GM18508 (cell line): ENCODE results near the gene WIPF3.

ENCODE experiments used
- ATAC-seq: cut with Tn5 transposase; IDR thresholded peaks from one replicate; pipeline ENCODE4 v1.9.1; 2021; ENCODE audit warnings: moderate number of reproducible peaks; ENCODE audit not compliant: insufficient read depth, unreplicated experiment

Gene WIPF3

GRCh38 chr7:29806208-29806994 lies at the start of gene WIPF3:
Gene WIPF3, plus strand, starts transcription at chr7:29806508. Its CDS starts 28,217 bp downstream, at chr7:29834725.
- ATAC-seq: no peak

GRCh38 chr7:29763266-29763665 lies 43.0 kb upstream of the WIPF3 start:
- ATAC-seq: no peak

- no peak for ATAC-seq
Measured at GRCh38 chr7:29764227-29764626, 42.1 kb upstream of the WIPF3 start.

GRCh38 chr7:29765490-29765889 lies 40.8 kb upstream of the WIPF3 start:
- no peak for ATAC-seq

GRCh38 chr7:29770371-29770770 lies 35.9 kb upstream of the WIPF3 start:
- ATAC-seq: no peak

- ATAC-seq: no peak
Measured at GRCh38 chr7:29771081-29771816, 35.1 kb upstream of the WIPF3 start.

GRCh38 chr7:29779017-29779416 lies 27.3 kb upstream of the WIPF3 start:
- no peak for ATAC-seq

GRCh38 chr7:29780346-29780745 lies 26.0 kb upstream of the WIPF3 start:
- no peak for ATAC-seq

GRCh38 chr7:29783671-29784070 lies 22.6 kb upstream of the WIPF3 start:
- ATAC-seq: no peak

- ATAC-seq: no peak
Measured at GRCh38 chr7:29793507-29793906, 12.8 kb upstream of the WIPF3 start.

GRCh38 chr7:29794959-29795629 lies 11.2 kb upstream of the WIPF3 start:
- no peak for ATAC-seq

- no peak for ATAC-seq
Measured at GRCh38 chr7:29795696-29796580, 10.4 kb upstream of the WIPF3 start.

GRCh38 chr7:29797112-29797944 lies 9.0 kb upstream of the WIPF3 start:
- ATAC-seq: no peak

- ATAC-seq: no peak
Measured at GRCh38 chr7:29798422-29798821, 7.9 kb upstream of the WIPF3 start.

- no peak for ATAC-seq
Measured at GRCh38 chr7:29801929-29802328, 4.4 kb upstream of the WIPF3 start.

GRCh38 chr7:29805031-29805430 lies 1.3 kb upstream of the WIPF3 start:
- ATAC-seq: no peak

GRCh38 chr7:29805886-29806207 lies 461 bp upstream of the WIPF3 start:
- ATAC-seq: no peak

- ATAC-seq: no peak
Measured at GRCh38 chr7:29806995-29807841, 910 bp downstream of the WIPF3 start.
